Natural killer cell (primary cell): ENCODE results near the gene SMIM45.

Experiments used
- ATAC-seq, 3 donors: fragments of 150-1000 bp in 2 of 3; fragments of 200-7000 bp in 1 of 3; cut with Tn5 transposase; 1 replicate in 1 of 3; 2 replicates in 2 of 3; pipeline ENCODE4 v1.10.0; 2021; ENCODE audit warnings: mild to moderate bottlenecking in 2 of 3, moderate library complexity in 2 of 3
- DNase-seq, 2 donors: peaks; one replicate each; pipeline versions ENCODE4 v3.0.0 to v3.0.0-alpha.2; 2013 to 2021; ENCODE audit warnings: mixed read lengths in 1 of 2
- H3K27ac ChIP-seq: one replicate; pipeline ENCODE4 v1.5.1; 2013; ENCODE audit warnings: mild to moderate bottlenecking, low read length
- H3K27me3 ChIP-seq: one replicate; pipeline ENCODE4 v1.6.1; 2013; ENCODE audit warnings: low read length; ENCODE audit not compliant: control insufficient read depth, insufficient read depth
- H3K36me3 ChIP-seq: one replicate; pipeline ENCODE4 v1.6.1; 2013; ENCODE audit warnings: low read length; ENCODE audit not compliant: control insufficient read depth, insufficient read depth
- H3K4me1 ChIP-seq: one replicate; pipeline ENCODE4 v1.6.1; 2013; ENCODE audit warnings: low read length; ENCODE audit not compliant: control insufficient read depth, insufficient read depth
- H3K4me3 ChIP-seq: one replicate; pipeline ENCODE4 v1.5.1; 2013; ENCODE audit warnings: low read length
- H3K9me3 ChIP-seq: one replicate; pipeline ENCODE4 v1.6.1; 2013; ENCODE audit warnings: low read length; ENCODE audit not compliant: control insufficient read depth, insufficient read depth
- H3K27ac Mint-ChIP-seq, 2 donors: one replicate each; pipeline ENCODE4 v1.8.0; 2022; ENCODE audit warnings: mild to moderate bottlenecking in 2 of 2, mixed read lengths in 2 of 2, moderate library complexity in 1 of 2
- H3K27me3 Mint-ChIP-seq, 2 donors: one replicate each; pipeline ENCODE4 v1.8.0; 2022; ENCODE audit warnings: low read depth in 2 of 2, mixed read lengths in 2 of 2
- H3K36me3 Mint-ChIP-seq: one replicate; pipeline ENCODE4 v1.8.0; 2022; ENCODE audit warnings: mixed read lengths
- H3K4me1 Mint-ChIP-seq, 2 donors: one replicate each; pipeline ENCODE4 v1.8.0; 2022; ENCODE audit warnings: mixed read lengths in 2 of 2
- H3K4me3 Mint-ChIP-seq: one replicate; pipeline ENCODE4 v1.8.0; 2022; ENCODE audit warnings: mild to moderate bottlenecking, moderate library complexity, mixed read lengths
- H3K9me3 Mint-ChIP-seq, 2 donors: one replicate each; pipeline ENCODE4 v1.8.0; 2022; ENCODE audit warnings: mixed read lengths in 2 of 2
- CTCF ChIP-seq: fragments of 200-600 bp; IDR thresholded peaks from one replicate; pipeline ENCODE4 v1.8.0; 2022; ENCODE audit warnings: antibody characterized with exemption
- WGBS: methylation state at CpG from one replicate; pipeline ENCODE4 v1.1.7; 2013; ENCODE audit warnings: missing lambda C conversion rate; ENCODE audit not compliant: insufficient coverage; 5-methylcytosine and 5-hydroxymethylcytosine counted together
- intact Hi-C: fragments of 100-400 bp; cut with micrococcal nuclease; formaldehyde crosslinking; loops from one replicate; pipeline ENCODE4 v1.14.2; 2022

SMIM45 gene

GRCh38 chr22:41952713-41953112 lies 763 bp downstream of the SMIM45 start:
- WGBS, result 94% methylated on average over 2 of the region's 2 CpGs

GRCh38 chr22:41957941-41958556 lies 6.1 kb downstream of the SMIM45 start:
- no peak overlapping the region for H3K4me3 ChIP-seq
- H3K27ac Mint-ChIP-seq, result peak overlapping the region in 1 of 2 donors; percentile 74
- peaks cover 0 to 4% of the 10 kb centered on the region in 2 donors for H3K27me3 Mint-ChIP-seq
- WGBS, result 48% methylated on average over 23 of the region's 23 CpGs
- no peaks in the 10 kb centered on the region for H3K27me3 ChIP-seq
- ATAC-seq (peak; percentile 5 to 35 (median 10)), DNase-seq (no peak)
- no peaks in the 10 kb centered on the region for H3K9me3 Mint-ChIP-seq
- TF ChIP-seq CTCF, result peak; percentile 43
- H3K27ac ChIP-seq, result no peak overlapping the region
- H3K9me3 ChIP-seq, result no peaks in the 10 kb centered on the region
- H3K36me3 ChIP-seq, result no peaks in the 10 kb centered on the region
- H3K4me3 Mint-ChIP-seq, result no peak overlapping the region
- H3K4me1 Mint-ChIP-seq, result peaks cover 5 to 14% of the 10 kb centered on the region in 2 donors
- no peaks in the 10 kb centered on the region for H3K36me3 Mint-ChIP-seq
- H3K4me1 ChIP-seq, result peaks cover 9% of the 10 kb centered on the region
- intact Hi-C loops, result loop anchor here (1.0 kb wide), 1 partner anchor 261 kb away; no protein-coding TSS in a partner anchor

More at GRCh38 chr22:41952713-41953112, 763 bp downstream of the SMIM45 start:
- H3K4me3 ChIP-seq, result no peak overlapping the region
- H3K4me1 ChIP-seq, result peaks cover 4% of the 10 kb centered on the region
- no peaks in the 10 kb centered on the region for H3K27me3 ChIP-seq
- no peak overlapping the region for H3K27ac ChIP-seq
- Mint-ChIP-seq H3K36me3 (no peaks in the 10 kb centered on the region), H3K27ac (no peak overlapping the region), H3K4me1 (peaks cover 5% of the 10 kb centered on the region in 2 donors), H3K4me3 (no peak overlapping the region), H3K27me3 (peaks cover 0 to 4% of the 10 kb centered on the region in 2 donors), H3K9me3 (no peaks in the 10 kb centered on the region)
- TF ChIP-seq CTCF, result no peak
- no peaks in the 10 kb centered on the region for H3K36me3 ChIP-seq
- no peaks in the 10 kb centered on the region for H3K9me3 ChIP-seq
- DNase-seq (no peak), ATAC-seq (no peak)
- intact Hi-C loops, result no loop called here

GRCh38 chr22:41963453-41964111 lies 11.6 kb downstream of the SMIM45 start:
- Mint-ChIP-seq H3K27ac (no peak overlapping the region), H3K9me3 (no peaks in the 10 kb centered on the region), H3K36me3 (no peaks in the 10 kb centered on the region), H3K27me3 (no peaks in the 10 kb centered on the region), H3K4me1 (peaks cover 6 to 8% of the 10 kb centered on the region in 2 donors), H3K4me3 (no peak overlapping the region)
- intact Hi-C loops, result no loop called here
- Histone ChIP-seq H3K4me1 (no peaks in the 10 kb centered on the region), H3K4me3 (no peak overlapping the region), H3K9me3 (no peaks in the 10 kb centered on the region), H3K27me3 (no peaks in the 10 kb centered on the region), H3K36me3 (no peaks in the 10 kb centered on the region), H3K27ac (no peak overlapping the region)
- WGBS, result 78% methylated on average over 9 of the region's 9 CpGs
- no peak for TF ChIP-seq CTCF
- ATAC-seq (no peak), DNase-seq (no peak)
